Caco-2 (cell line): ENCODE measurements around the gene ZBTB3. TPM values are rescaled to one million over a fixed set of nuclear protein-coding genes. Genes with fewer than 3 reads are reported as not detected.
A peak's percentile ranks its signal among the peaks of the same experiment; 100 is the strongest.

Source experiments
- BruUV-seq: library from RNA; stranded (reverse); fragments of 400-500 nt; replicated peaks from 2 replicates; lab custom pipeline; 2021; lab: Mats Ljungman, UMichigan
- CTCF ChIA-PET: fragments of 300-600 bp; sonication (Branson Sonifier 250); formaldehyde crosslinking; loops from one replicate; lab custom pipeline; 2022; ENCODE audit warnings: antibody characterized with exemption; lab: Charles Lee
- POLR2A ChIA-PET: fragments of 300-600 bp; sonication (Branson Sonifier 250); formaldehyde crosslinking; loops from one replicate; lab custom pipeline; 2022; ENCODE audit warnings: antibody characterized with exemption; lab: Charles Lee
- DNase-seq, 2 experiments: peaks; one replicate each; pipeline versions ENCODE4 v3.0.0 to v3.0.0-alpha.2; 2020 to 2022
- H3K27me3 ChIP-seq: replicated peaks from 2 replicates; pipeline ENCODE4 v1.6.0; 2011; ENCODE audit warnings: low read length; ENCODE audit not compliant: control insufficient read depth, insufficient read depth
- H3K36me3 ChIP-seq: 2 replicates; pipeline ENCODE4 v1.5.1; 2011; ENCODE audit warnings: low read length; ENCODE audit not compliant: control insufficient read depth, insufficient read depth
- H3K4me1 ChIP-seq: fragments of 250-450 bp; sonication (Bioruptor Pico); 2 replicates; pipeline ENCODE4 v1.5.1; 2020; ENCODE audit warnings: mild to moderate bottlenecking
- H3K4me3 ChIP-seq: 2 replicates; pipeline ENCODE4 v1.5.1; 2011; ENCODE audit warnings: low read depth, mild to moderate bottlenecking, control low read depth, low read length
- H3K9me3 ChIP-seq: fragments of 250-450 bp; sonication (Bioruptor Pico); 2 replicates; pipeline ENCODE4 v1.5.1; 2020; ENCODE audit warnings: mild to moderate bottlenecking, moderate library complexity
- H3K27ac Mint-ChIP-seq: one replicate; pipeline ENCODE4 v1.8.0; 2022; ENCODE audit warnings: mixed read lengths; ENCODE audit not compliant: unreplicated experiment
- H3K27me3 Mint-ChIP-seq: one replicate; pipeline ENCODE4 v1.8.0; 2022; ENCODE audit warnings: mixed read lengths; ENCODE audit not compliant: insufficient read depth, unreplicated experiment
- H3K36me3 Mint-ChIP-seq: one replicate; pipeline ENCODE4 v1.8.0; 2022; ENCODE audit warnings: mild to moderate bottlenecking, mixed read lengths; ENCODE audit not compliant: insufficient read depth, unreplicated experiment
- H3K4me1 Mint-ChIP-seq: one replicate; pipeline ENCODE4 v1.8.0; 2022; ENCODE audit warnings: low read depth, mixed read lengths; ENCODE audit not compliant: unreplicated experiment
- H3K4me3 Mint-ChIP-seq: one replicate; pipeline ENCODE4 v1.8.0; 2022; ENCODE audit warnings: mild to moderate bottlenecking, moderate library complexity, mixed read lengths; ENCODE audit not compliant: unreplicated experiment
- H3K9me3 Mint-ChIP-seq: one replicate; pipeline ENCODE4 v1.8.0; 2022; ENCODE audit warnings: mixed read lengths; ENCODE audit not compliant: unreplicated experiment
- intact Hi-C: fragments of 100-400 bp; cut with micrococcal nuclease; formaldehyde crosslinking; loops from one replicate; pipeline ENCODE4 v1.10.0; 2022; ENCODE audit not compliant: unreplicated experiment
- total RNA-seq: library from RNA; stranded (reverse); gene quantifications from 2 replicates; pipeline ENCODE4 v1.2.3, GENCODE V29; 2022
- TF ChIP-seq, protein P1 (sequence below), 2 experiments: fragments of 200-600 bp in 1 of 2; IDR thresholded peaks; 1 replicate in 1 of 2; 2 replicates in 1 of 2; pipeline versions ENCODE4 v1.5.1 to v1.8.0; 2011 to 2022; ENCODE audit warnings: antibody characterized with exemption in 1 of 2, control low read depth in 1 of 2, inconsistent platforms in 1 of 2, low read depth in 1 of 2, low read length in 1 of 2, mild to moderate bottlenecking in 1 of 2, moderate library complexity in 1 of 2; ENCODE audit not compliant: insufficient read depth in 1 of 2, severe bottlenecking in 1 of 2, unreplicated experiment in 1 of 2

Gene ZBTB3
- total RNA-seq, 1 experiment from 2014 or later, result 8.2 TPM

DNA sequence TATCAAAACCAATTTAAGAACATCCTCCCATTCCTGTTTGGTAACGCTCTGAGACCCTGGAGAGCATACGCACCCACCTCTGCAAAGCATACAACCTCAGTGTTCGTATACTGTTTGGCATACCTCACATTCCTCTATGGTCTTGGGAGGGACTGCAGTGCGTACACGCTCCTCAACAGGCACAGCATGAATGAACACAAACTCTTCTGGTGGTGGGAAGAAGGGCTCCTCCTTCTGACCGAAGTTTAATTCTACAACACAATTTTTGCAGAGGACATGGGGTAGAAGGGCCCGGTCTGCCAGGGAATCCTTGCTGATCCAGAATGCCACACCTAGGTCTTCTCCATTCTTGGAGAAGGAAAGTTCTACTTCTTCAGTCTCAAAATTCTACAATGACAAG, 32.0 kb downstream of the ZBTB3 start:
- TF ChIP-seq, protein P1, sequence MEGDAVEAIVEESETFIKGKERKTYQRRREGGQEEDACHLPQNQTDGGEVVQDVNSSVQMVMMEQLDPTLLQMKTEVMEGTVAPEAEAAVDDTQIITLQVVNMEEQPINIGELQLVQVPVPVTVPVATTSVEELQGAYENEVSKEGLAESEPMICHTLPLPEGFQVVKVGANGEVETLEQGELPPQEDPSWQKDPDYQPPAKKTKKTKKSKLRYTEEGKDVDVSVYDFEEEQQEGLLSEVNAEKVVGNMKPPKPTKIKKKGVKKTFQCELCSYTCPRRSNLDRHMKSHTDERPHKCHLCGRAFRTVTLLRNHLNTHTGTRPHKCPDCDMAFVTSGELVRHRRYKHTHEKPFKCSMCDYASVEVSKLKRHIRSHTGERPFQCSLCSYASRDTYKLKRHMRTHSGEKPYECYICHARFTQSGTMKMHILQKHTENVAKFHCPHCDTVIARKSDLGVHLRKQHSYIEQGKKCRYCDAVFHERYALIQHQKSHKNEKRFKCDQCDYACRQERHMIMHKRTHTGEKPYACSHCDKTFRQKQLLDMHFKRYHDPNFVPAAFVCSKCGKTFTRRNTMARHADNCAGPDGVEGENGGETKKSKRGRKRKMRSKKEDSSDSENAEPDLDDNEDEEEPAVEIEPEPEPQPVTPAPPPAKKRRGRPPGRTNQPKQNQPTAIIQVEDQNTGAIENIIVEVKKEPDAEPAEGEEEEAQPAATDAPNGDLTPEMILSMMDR (IDR thresholded peaks at IDR 0.05; ENCODE audit: insufficient read depth in 1 of 2, low read depth in 1 of 2, low read length in 1 of 2, severe bottlenecking in 1 of 2, unreplicated experiment in 1 of 2), result peak; percentile 49 to 54
- Mint-ChIP-seq H3K9me3 (no peaks in the 10 kb centered on the region), H3K36me3 (peaks cover 100% of the 10 kb centered on the region), H3K27ac (peak overlapping the region; percentile 37), H3K27me3 (no peaks in the 10 kb centered on the region), H3K4me1 (peaks cover 36% of the 10 kb centered on the region), H3K4me3 (peak overlapping the region; percentile 25)
- H3K9me3 ChIP-seq, result no peaks in the 10 kb centered on the region
- ChIA-PET POLR2A (no interaction called here), CTCF (no interaction called here)
- intact Hi-C loops, result loop anchor here (1.0 to 10.0 kb wide), 3 partner anchors 9 to 133 kb away; no protein-coding TSS in a partner anchor
- peaks cover 23% of the 10 kb centered on the region for H3K4me1 ChIP-seq
- peak; percentile 73 to 80 for DNase-seq
- H3K4me3 ChIP-seq, result no peak overlapping the region
- H3K27me3 ChIP-seq, result no peaks in the 10 kb centered on the region
- H3K36me3 ChIP-seq, result peaks cover 14% of the 10 kb centered on the region
- TSS peak; percentile 26 for BruUV-seq

DNA sequence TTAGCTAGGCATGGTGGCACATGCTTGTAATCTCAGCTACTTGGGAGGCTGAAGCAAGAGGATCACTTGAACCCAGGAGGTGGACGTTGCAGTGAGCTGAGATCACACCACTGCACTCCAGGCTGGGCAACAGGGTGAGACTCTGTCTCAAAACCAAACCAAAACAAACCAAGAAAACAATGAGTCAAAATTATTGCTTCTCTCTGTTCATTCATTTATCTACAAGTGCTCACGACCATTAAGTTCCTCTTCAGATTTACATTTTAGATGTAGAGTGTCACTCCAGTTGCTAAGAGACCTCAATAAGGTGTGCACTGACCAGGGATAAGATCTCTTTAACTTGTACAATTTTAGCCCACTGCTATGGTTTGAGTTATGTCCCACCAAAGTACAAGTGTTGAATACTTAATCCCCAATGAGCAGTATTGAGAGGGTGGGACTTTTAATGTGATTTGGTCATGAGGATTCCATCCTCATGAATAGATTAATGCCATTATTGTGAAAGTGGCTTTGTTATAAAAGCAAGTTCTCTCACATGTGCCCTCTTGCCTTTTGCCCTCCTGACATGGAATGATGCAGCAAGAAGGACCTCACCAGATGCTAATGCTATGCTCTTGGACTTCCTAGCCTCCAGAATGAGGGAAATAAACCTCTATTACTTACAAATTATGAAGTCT, 34.5 kb downstream of the ZBTB3 start:
- intact Hi-C loops, result no loop called here
- Histone ChIP-seq H3K4me1 (peaks cover 15% of the 10 kb centered on the region; the same call in 1 of the 2 replicates), H3K4me3 (no peak overlapping the region), H3K9me3 (no peaks in the 10 kb centered on the region), H3K36me3 (peaks cover 21% of the 10 kb centered on the region), H3K27me3 (no peaks in the 10 kb centered on the region)
- Mint-ChIP-seq H3K9me3 (no peaks in the 10 kb centered on the region), H3K27me3 (no peaks in the 10 kb centered on the region), H3K36me3 (peaks cover 100% of the 10 kb centered on the region), H3K27ac (no peak overlapping the region), H3K4me1 (peaks cover 42% of the 10 kb centered on the region), H3K4me3 (no peak overlapping the region)
- ChIA-PET POLR2A (interaction anchor here (0.8 kb wide), 1 partner anchor 39 kb away, joined by 5 read pairs; no protein-coding TSS in a partner anchor), CTCF (no interaction called here)
- no TSS peak for BruUV-seq
- DNase-seq, result no peak
- TF ChIP-seq, protein P1 (IDR thresholded peaks at IDR 0.05; ENCODE audit: insufficient read depth in 1 of 2, low read depth in 1 of 2, low read length in 1 of 2, severe bottlenecking in 1 of 2, unreplicated experiment in 1 of 2), result no peak

DNA sequence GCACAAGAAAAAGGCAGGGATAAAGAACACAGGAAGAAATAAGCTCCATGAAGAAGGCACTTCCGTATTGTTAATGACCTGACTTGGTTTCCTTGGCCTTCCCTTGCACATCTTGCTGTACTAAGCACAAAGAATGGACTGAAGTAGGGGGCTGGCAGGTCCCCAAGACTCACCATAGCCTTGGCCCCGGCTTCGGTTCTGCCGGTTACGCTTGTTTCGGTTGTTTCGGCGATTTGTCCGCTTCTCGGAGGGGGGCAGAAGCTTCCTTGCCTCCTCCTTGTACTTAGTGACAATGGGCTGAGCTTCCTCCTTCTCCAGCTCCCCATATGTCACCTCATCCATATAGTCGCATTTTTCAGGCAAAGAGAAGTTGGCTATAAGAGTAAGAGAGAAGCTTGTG, 37.1 kb downstream of the ZBTB3 start:
- no peaks in the 10 kb centered on the region for H3K9me3 ChIP-seq
- peaks cover 39% of the 10 kb centered on the region for H3K4me1 Mint-ChIP-seq
- peaks cover 21% of the 10 kb centered on the region for H3K36me3 ChIP-seq
- H3K27me3 ChIP-seq, result no peaks in the 10 kb centered on the region
- intact Hi-C loops, result no loop called here
- no peaks in the 10 kb centered on the region for H3K27me3 Mint-ChIP-seq
- no peak overlapping the region for H3K4me3 Mint-ChIP-seq
- ChIA-PET CTCF (no interaction called here), POLR2A (no interaction called here)
- no peaks in the 10 kb centered on the region for H3K9me3 Mint-ChIP-seq
- no peak overlapping the region for H3K4me3 ChIP-seq
- H3K27ac Mint-ChIP-seq, result no peak overlapping the region
- H3K4me1 ChIP-seq, result peaks cover 24% of the 10 kb centered on the region
- BruUV-seq, result no TSS peak
- TF ChIP-seq, protein P1 (IDR thresholded peaks at IDR 0.05; ENCODE audit: insufficient read depth in 1 of 2, low read depth in 1 of 2, low read length in 1 of 2, severe bottlenecking in 1 of 2, unreplicated experiment in 1 of 2), result no peak
- peaks cover 100% of the 10 kb centered on the region for H3K36me3 Mint-ChIP-seq
- no peak for DNase-seq
